Breast epithelium (tissue), 3 donors: ENCODE data around the gene USP10.

Experiments
- CTCF ChIP-seq, 3 donors: fragments of 450-650 bp; IDR thresholded peaks; one replicate each; pipeline ENCODE4 v1.5.1; 2016 to 2017; ENCODE audit warnings: antibody characterized with exemption in 3 of 3, mild to moderate bottlenecking in 3 of 3, moderate library complexity in 3 of 3
- POLR2AphosphoS5 ChIP-seq, 3 donors: sonication (generic); formaldehyde crosslinking; IDR thresholded peaks; one replicate each; pipeline ENCODE4 v1.6.1; 2017; ENCODE audit warnings: antibody characterized with exemption in 3 of 3

GRCh38 chr16:84699712-84700445 lies at the start of gene USP10:
- TF ChIP-seq CTCF (IDR thresholded peaks at IDR 0.05), result no peak
- no peak for TF ChIP-seq POLR2AphosphoS5 (IDR thresholded peaks at IDR 0.05)
